HG03095 (cell line): ENCODE results near the gene MBD3L2B.
"Not testable (repeated sequence)": the region's sequence is repeated elsewhere in the genome, so short reads cannot be mapped to it uniquely, and the experiment has no call there.

Source experiments
- ATAC-seq: cut with Tn5 transposase; IDR thresholded peaks from one replicate; pipeline ENCODE4 v1.9.1; 2021; ENCODE audit warnings: moderate library complexity; ENCODE audit not compliant: unreplicated experiment

Gene MBD3L2B

DNA sequence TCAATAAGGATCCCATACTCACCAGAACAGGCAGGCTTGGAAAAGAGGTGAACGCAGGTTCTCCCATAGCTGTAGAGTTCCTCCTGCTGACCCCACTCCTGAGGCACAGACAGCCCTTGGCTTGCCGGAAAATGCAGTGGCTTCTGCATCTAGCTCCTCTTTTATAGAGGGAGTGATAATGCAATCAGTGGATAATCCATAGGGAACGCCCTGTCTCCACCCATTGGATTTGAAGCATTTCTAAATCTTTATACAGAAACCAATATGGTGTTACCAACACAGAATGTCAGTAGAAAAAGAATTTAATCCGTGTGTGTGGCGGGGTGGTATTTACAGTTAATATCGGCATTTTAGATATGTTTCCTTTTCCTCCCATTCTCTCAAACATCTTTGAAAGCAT is at the start of gene MBD3L2B:
MBD3L2B (minus strand) TSS at position 101 of the 400 bp plus-strand sequence; CDS start at position 67, 34 bp downstream.
- not testable (repeated sequence) for ATAC-seq

DNA sequence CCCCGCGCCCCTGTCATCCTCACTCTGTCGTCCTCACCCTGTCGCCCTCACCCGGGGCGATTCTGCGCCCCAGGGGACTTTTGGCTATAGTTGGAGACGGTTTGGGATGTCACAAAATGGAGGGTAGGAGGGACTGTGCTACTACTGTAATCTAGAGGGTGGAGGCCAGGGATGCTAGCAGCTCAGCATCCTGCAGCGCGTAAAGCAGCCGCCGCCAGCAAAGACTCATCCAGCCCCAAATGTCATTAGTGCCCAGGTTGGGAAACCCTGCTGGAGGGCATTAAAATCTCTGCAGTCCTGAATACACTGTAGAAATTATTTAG is 48.6 kb upstream of the MBD3L2B start:
- ATAC-seq = no peak

DNA sequence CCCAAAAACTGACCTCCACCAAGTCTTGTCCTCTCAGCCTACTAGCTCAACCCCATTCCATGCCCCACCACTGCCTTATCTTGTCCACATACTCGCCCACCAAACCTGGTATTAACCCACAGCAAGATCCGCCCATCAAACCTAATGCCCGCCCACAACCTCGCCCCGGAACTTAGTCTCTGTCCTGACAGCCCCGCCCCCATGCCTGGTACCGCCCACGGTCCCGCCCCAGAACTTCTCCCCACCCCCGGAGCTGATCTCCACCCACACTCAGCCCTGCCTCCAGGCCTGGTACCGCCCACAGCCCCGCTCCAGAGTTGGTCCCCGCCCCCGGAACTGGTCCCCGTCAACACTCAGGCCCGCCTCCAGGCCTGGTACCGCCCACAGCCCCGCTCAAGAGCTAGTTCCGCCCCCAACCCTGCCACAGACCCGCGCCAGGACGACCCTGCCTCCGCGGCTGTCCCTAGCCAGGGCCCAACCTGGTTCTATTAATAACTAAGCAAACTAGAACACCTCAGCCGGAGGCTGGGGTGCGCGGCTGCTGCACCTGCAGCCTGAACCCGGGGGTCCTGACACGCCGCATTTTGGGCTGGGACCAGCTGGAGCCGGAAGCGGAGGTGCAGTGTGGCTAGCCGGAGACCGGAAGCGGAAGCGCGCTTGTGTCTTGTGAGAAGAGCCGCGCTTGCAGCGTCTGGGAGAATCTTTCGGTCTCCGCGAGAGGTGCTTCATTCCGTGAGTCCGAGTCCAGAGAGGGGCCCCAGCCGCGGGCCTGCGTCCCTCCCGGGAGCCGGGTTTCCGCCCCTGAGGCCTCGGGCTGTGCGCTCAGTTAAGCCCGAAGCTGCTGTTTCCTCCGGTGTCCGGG is 48.0 kb upstream of the MBD3L2B start, which contains the start of gene ZNF557:
ZNF557 (plus strand) TSS at position 662 of the 862 bp plus-strand sequence. CDS start 5,372 bp downstream, outside the sequence.
- peak; percentile 87 for ATAC-seq

DNA sequence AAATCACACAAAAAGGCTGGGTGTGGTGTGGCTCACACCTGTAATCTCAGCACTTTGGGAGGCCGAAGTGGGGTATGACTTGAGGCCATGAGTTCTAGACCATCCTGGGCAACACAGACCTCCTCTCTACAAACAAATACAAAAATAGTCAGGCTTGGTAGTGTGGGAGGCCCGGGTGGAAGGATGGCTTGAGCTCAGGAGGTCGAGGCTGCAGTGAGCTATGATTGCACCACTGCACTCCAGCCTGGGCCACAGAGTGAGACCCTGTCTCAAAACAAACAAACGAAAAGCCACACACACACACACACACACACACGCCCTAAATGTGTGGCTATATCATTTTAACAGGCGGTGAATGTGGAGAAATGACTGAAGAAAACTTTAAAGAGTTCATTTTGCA is 47.4 kb upstream of the MBD3L2B start:
- no peak for ATAC-seq

DNA sequence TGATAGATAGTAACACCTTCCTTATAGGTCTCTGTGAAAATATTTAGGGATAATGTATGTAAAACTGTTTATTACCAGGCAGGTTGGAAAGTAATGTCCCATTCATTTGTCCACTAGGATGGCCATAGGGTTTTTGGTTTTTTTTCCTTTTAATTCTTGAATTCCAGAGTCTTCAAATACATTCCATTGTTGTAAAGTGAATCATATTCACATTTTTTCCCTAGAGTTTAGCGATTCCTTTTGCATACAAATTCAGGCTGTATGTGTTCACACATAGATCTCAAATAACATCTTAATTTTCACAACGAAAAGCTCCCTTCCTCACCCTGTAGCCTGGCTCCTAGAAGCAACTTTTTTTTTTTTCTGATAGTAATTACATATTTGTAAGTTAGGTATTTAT is 46.5 kb upstream of the MBD3L2B start:
- ATAC-seq = no peak

DNA sequence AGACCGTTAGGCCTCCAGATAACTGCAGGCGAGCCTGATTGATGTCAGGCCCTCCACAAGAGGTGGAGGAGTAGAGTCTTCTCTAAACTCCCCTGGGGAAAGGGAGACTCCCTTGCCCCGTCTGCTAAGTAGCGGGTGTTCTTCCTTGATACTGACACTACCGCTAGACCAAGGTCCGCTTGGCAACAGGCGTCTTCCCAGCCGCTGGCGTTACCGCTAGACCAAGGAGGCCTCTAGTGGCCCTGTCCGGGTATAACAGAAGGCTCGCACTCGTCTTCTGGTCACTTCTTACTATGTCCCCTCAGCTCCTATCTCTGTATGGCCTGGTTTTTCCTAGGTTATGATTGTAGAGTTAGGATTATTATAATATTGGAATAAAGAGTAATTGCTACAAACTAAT is 45.9 kb upstream of the MBD3L2B start:
- not testable (repeated sequence) for ATAC-seq

DNA sequence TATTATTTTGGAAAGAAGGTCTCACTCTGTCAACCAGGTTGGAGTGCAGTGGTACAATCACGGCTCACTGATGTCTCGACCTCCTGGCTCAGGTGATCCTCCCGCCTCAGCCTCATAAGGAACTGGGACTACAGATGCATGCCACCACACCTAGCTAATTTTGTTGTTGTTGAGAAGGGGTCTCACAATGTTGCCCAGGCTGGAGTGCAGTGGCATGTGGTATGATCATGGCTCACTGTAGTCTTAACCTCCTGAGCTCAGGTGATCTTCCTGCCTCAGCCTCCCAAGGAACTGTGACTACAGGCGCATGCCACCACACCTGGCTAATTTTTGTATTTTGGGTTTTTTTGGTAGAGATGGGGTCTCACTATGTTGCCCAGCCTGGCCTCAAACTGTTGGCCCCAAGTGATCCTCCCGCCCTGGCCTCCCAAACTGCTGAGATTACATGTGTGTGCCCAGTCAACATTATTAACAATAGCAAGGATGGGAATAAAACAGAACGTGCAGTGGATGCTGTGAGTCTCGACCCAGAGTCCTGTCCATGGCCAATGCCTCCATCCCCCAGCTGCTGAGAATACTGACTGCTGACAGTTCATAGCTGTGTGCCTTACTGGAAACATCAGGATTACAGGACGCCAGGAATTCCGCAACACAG is 42.7 kb upstream of the MBD3L2B start:
- no peak for ATAC-seq

DNA sequence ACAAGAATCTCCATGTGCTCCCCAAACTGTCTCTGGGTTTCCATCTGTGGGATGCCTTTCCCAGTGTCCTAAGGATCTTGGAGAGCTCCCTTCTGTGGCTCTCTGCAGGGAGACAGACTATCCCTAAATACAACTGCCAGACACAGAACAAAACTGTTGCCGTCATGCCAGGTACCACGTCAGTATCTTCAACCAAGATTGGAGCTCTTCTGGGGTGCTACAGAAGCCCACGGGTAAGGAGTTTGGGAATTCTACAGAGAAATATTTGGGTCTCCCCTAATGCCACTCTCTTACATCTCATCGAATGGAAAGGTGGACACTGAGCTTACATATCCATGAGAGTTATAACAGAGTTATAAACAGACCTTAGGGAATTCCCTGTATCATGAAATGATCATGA is 42.1 kb upstream of the MBD3L2B start:
- no peak for ATAC-seq

DNA sequence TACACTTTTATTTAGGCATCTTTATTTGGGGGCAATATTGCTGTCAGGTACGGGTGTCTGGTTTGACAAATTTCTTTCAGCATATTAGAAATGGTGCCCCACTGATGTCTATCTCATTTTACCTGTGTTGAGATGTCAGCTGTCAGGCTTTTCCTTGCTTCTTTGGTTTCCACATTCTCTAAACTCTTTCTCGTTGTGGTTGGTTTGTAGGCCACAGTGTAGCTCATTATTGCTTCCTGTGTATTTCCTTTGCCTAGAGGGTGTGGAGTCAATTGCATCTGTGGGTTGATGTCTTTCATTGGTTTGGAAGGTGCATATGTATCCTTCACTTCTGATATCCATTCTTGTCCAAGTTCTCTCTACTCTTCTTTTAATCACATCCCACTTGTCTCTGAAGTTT is 38.7 kb upstream of the MBD3L2B start:
- not testable (repeated sequence) for ATAC-seq

DNA sequence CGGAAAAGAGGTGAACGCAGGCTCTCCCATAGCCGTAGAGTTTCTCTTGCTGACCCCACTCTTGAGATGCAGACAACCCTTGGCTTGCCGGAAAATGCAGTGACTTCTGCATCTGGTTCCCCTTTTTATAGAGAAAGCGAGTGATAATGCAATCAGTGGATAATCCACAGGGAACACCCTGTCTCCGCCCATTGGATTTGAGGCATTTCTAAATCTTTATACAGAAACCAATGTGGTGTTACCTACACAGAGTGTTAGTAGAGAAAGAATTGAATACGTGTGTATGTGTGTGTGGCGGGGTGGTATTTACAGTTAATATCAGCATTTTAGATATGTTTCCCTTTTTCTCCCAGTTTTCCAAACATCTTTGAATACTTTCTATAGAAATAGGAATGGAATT is 37.3 kb upstream of the MBD3L2B start, which contains the start of gene MBD3L3:
MBD3L3 (minus strand) TSS at position 101 of the 400 bp plus-strand sequence; CDS start at position 30, 71 bp downstream.
- not testable (repeated sequence) for ATAC-seq

DNA sequence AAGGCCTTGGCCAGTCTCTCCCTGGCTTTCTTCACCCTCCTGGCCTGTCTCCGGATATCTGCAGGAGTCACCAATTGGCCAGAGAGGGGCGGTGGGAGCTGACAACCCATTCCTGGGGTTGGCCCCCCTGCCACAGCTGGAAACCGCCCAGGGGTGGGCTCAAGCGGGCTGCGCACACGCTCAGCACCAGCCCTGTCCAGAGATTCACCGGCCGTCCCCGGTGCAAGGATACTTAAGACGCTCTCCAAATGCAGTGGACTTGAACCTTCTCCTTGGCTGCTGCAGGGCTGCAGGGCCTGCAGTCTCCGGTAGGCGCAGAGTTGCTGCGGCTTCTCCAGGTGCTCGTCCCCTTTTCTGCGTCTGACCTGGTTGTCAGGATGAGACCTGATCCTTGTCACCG is 35.1 kb upstream of the MBD3L2B start:
- not testable (repeated sequence) for ATAC-seq

DNA sequence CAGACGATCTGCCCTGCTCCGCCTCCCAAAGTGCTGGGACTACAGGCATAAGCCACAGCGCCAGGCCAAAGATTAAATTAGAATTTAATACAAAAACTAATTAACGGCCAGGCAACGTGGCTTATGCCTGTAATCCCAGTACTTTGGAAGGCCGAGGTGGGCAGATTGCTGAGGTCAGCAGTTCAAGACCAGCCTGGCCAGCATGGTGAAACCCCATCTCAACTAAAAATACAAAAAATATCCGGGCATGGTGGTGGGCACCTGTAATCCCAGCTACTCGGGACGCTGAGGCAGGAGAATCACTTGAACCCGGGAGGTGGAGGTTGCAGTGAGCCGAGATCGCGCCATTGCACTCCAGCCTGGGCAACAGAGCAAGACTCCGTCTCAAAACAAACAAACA is 34.4 kb upstream of the MBD3L2B start:
- not testable (repeated sequence) for ATAC-seq

DNA sequence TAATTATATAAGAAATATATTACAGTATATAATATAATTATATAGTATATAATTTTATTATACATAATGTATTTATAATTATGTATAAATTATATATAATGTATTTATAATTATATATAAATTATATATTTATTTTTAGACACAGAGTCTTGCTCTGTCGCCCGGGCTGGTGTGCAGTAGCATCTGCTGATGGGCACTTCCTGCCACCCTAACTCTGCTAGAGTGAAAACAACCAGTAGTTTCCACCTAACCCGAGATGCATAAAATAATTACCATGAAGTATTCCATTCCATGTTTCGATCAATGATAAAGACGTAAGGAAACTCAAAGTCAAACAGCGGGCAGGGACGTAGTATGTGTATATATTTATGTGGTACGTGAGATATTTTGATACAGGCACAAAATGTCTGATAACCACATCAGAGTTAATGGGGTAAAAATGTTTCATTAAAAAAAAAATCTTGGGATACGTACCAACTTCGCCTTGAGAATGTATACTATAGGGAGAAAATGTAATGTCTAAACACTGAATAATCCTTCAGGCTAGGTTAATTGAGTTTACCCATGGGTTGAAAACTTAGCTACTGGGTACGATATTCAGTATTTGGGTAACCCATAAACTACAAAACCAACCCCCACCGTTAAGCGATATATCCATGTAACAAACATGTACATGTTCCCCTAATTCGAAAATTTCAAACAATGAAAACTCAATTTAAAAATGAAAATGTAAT is 33.6 kb upstream of the MBD3L2B start:
- not testable (repeated sequence) for ATAC-seq

DNA sequence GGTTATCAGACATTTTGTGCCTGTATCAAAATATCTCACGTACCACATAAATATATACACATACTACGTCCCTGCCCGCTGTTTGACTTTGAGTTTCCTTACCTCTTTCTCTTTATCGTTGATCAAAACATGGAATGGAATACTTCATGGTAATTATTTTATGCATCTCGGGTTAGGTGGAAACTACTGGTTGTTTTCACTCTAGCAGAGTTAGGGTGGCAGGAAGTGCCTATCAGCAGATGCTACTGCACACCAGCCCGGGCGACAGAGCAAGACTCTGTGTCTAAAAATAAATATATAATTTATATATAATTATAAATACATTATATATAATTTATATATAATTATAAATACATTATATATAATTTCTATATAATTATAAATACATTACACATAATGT is 31.7 kb upstream of the MBD3L2B start:
- ATAC-seq = not testable (repeated sequence)

DNA sequence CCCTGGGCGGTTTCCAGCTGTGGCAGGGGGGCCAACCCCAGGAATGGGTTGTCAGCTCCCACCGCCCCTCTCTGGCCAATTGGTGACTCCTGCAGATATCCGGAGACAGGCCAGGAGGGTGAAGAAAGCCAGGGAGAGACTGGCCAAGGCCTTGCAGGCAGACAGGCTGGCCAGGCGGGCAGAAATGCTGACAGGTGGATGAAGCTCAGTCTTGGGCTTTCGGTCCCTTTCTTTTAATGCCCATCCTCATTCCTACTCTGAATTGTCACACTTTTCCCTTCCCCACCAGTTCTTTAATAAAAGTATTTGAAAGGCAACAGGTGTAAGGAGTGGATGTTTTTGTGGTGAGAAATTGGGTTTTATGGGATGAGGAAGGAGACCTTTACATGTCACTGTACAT is 30.2 kb upstream of the MBD3L2B start:
- ATAC-seq = not testable (repeated sequence)

DNA sequence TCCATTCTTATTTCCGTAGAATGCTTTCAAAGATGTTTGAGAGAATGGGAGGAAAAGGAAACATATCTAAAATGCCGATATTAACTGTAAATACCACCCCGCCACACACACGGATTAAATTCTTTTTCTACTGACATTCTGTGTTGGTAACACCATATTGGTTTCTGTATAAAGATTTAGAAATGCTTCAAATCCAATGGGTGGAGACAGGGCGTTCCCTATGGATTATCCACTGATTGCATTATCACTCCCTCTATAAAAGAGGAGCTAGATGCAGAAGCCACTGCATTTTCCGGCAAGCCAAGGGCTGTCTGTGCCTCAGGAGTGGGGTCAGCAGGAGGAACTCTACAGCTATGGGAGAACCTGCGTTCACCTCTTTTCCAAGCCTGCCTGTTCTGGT is 27.8 kb upstream of the MBD3L2B start, which contains the start of gene MBD3L2:
MBD3L2 (plus strand) TSS at position 301 of the 400 bp plus-strand sequence; CDS start at position 354, 53 bp downstream.
- not testable (repeated sequence) for ATAC-seq

DNA sequence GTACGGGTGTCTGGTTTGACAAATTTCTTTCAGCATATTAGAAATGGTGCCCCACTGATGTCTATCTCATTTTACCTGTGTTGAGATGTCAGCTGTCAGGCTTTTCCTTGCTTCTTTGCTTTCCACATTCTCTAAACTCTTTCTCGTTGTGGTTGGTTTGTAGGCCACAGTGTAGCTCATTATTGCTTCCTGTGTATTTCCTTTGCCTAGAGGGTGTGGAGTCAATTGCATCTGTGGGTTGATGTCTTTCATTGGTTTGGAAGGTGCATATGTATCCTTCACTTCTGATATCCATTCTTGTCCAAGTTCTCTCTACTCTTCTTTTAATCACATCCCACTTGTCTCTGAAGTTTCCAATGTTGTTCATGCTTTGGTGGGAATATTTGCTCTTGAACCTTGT is 20.3 kb upstream of the MBD3L2B start:
- ATAC-seq = not testable (repeated sequence)

DNA sequence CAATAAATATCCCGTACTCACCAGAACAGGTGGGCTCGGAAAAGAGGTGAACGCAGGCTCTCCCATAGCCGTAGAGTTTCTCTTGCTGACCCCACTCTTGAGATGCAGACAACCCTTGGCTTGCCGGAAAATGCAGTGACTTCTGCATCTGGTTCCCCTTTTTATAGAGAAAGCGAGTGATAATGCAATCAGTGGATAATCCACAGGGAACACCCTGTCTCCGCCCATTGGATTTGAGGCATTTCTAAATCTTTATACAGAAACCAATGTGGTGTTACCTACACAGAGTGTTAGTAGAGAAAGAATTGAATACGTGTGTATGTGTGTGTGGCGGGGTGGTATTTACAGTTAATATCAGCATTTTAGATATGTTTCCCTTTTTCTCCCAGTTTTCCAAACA is 18.8 kb upstream of the MBD3L2B start, which contains the start of gene MBD3L4:
MBD3L4 (minus strand) TSS at position 101 of the 400 bp plus-strand sequence; CDS start at position 66, 35 bp downstream.
- not testable (repeated sequence) for ATAC-seq

DNA sequence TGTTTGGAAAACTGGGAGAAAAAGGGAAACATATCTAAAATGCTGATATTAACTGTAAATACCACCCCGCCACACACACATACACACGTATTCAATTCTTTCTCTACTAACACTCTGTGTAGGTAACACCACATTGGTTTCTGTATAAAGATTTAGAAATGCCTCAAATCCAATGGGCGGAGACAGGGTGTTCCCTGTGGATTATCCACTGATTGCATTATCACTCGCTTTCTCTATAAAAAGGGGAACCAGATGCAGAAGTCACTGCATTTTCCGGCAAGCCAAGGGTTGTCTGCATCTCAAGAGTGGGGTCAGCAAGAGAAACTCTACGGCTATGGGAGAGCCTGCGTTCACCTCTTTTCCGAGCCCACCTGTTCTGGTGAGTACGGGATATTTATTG is 9.0 kb upstream of the MBD3L2B start, which contains the start of gene MBD3L5:
MBD3L5 (plus strand) TSS at position 301 of the 400 bp plus-strand sequence; CDS start at position 335, 34 bp downstream.
- not testable (repeated sequence) for ATAC-seq

DNA sequence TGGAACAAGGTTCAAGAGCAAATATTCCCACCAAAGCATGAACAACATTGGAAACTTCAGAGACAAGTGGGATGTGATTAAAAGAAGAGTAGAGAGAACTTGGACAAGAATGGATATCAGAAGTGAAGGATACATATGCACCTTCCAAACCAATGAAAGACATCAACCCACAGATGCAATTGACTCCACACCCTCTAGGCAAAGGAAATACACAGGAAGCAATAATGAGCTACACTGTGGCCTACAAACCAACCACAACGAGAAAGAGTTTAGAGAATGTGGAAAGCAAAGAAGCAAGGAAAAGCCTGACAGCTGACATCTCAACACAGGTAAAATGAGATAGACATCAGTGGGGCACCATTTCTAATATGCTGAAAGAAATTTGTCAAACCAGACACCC is 7.6 kb upstream of the MBD3L2B start:
- ATAC-seq = not testable (repeated sequence)

DNA sequence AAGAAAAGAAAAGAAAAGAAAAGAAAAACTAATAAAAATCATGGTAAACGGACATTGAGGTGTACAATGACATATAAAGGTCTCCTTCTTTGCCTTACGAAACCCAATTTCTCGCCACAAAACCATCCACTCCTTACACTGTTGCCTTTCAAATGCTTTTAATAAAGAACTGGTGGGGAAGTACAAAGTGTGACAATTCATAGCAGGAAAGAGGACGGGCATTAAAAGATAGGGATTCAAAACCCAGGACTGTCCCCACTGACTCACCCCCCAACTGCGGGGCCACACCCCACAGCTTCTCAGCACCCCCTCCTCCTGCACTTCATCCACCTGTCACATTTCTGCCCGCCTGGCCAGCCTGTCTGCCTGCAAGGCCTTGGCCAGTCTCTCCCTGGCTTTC is 2.4 kb downstream of the MBD3L2B start:
- no peak for ATAC-seq
